CD4-positive, alpha-beta T cell treated with Interleukin-15 for 4 hours (primary cell): ENCODE data around the gene KCNIP1.

Experiments
- DNase-seq: peaks from one replicate; pipeline ENCODE4 v3.0.0-alpha.2; 2020; ENCODE audit warnings: low spot score

The KCNIP1 gene

GRCh38 chr5:170642776-170643436 lies 139.1 kb downstream of the KCNIP1 start:
- DNase-seq: no peak

GRCh38 chr5:170643591-170643990 lies 139.8 kb downstream of the KCNIP1 start:
- DNase-seq: no peak

GRCh38 chr5:170644501-170644900 lies 140.7 kb downstream of the KCNIP1 start:
- no peak for DNase-seq

- DNase-seq: no peak
Measured at GRCh38 chr5:170648541-170648940, 144.7 kb downstream of the KCNIP1 start.

- DNase-seq: no peak
Measured at GRCh38 chr5:170650850-170651249, 147.0 kb downstream of the KCNIP1 start.

GRCh38 chr5:170651604-170652277 lies 147.9 kb downstream of the KCNIP1 start:
- no peak for DNase-seq

GRCh38 chr5:170655476-170655875 lies 151.7 kb downstream of the KCNIP1 start:
- no peak for DNase-seq

GRCh38 chr5:170655920-170656319 lies 152.1 kb downstream of the KCNIP1 start:
- DNase-seq: no peak

- no peak for DNase-seq
Measured at GRCh38 chr5:170656346-170656745, 152.5 kb downstream of the KCNIP1 start.

- DNase-seq: no peak
Measured at GRCh38 chr5:170660531-170660930, 156.7 kb downstream of the KCNIP1 start.

GRCh38 chr5:170662966-170663365 lies 159.1 kb downstream of the KCNIP1 start:
- DNase-seq: no peak

GRCh38 chr5:170678811-170679210 lies 175.0 kb downstream of the KCNIP1 start:
- DNase-seq: no peak

- DNase-seq: no peak
Measured at GRCh38 chr5:170681013-170681433, 177.2 kb downstream of the KCNIP1 start.

GRCh38 chr5:170691657-170692056 lies 187.8 kb downstream of the KCNIP1 start:
- DNase-seq: no peak

- no peak for DNase-seq
Measured at GRCh38 chr5:170693701-170694100, 189.9 kb downstream of the KCNIP1 start.

- DNase-seq: no peak
Measured at GRCh38 chr5:170694911-170695310, 191.1 kb downstream of the KCNIP1 start.

GRCh38 chr5:170697031-170697430 lies 193.2 kb downstream of the KCNIP1 start:
- DNase-seq: no peak

- no peak for DNase-seq
Measured at GRCh38 chr5:170700503-170700902, 196.7 kb downstream of the KCNIP1 start.

- no peak for DNase-seq
Measured at GRCh38 chr5:170701334-170701733, 197.5 kb downstream of the KCNIP1 start.

- DNase-seq: no peak
Measured at GRCh38 chr5:170704417-170705192, 200.8 kb downstream of the KCNIP1 start.

GRCh38 chr5:170709640-170710039 lies 205.8 kb downstream of the KCNIP1 start:
- DNase-seq: no peak

- DNase-seq: no peak
Measured at GRCh38 chr5:170711300-170711699, 207.5 kb downstream of the KCNIP1 start.

- DNase-seq: no peak
Measured at GRCh38 chr5:170715141-170715540, 211.3 kb downstream of the KCNIP1 start.
